Esophagus squamous epithelium (tissue), 5 donors: ENCODE data around the gene AOPEP. TPM values are rescaled to one million over a fixed set of nuclear protein-coding genes. Genes with fewer than 3 reads are reported as not detected.
A peak's percentile ranks its signal among the peaks of the same experiment; 100 is the strongest.

Experiments used
- DNase-seq: peaks from one replicate; lab custom pipeline; 2025; lab: John Stamatoyannopoulos, UW
- H3K27ac ChIP-seq, 4 donors: fragments of 200-600 bp; sonication (generic); one replicate each; pipeline ENCODE4 v1.5.1; 2016 to 2019; ENCODE audit warnings: mild to moderate bottlenecking in 1 of 4
- H3K27me3 ChIP-seq, 4 donors: fragments of 200-600 bp; sonication (generic); 1 replicate in 3 of 4; 2 replicates in 1 of 4; pipeline versions ENCODE4 v1.5.1 to v1.6.0; 2017 to 2021; ENCODE audit warnings: antibody characterized with exemption in 1 of 4
- H3K36me3 ChIP-seq, 3 donors: fragments of 200-600 bp; sonication (generic); one replicate each; pipeline ENCODE4 v1.5.1; 2016 to 2019
- H3K4me1 ChIP-seq, 3 donors: fragments of 200-600 bp; sonication (generic); one replicate each; pipeline ENCODE4 v1.5.1; 2017 to 2019
- H3K4me3 ChIP-seq, 4 donors: fragments of 200-600 bp; sonication (generic); 1 replicate in 3 of 4; 2 replicates in 1 of 4; pipeline ENCODE4 v1.5.1; 2016 to 2019; ENCODE audit warnings: mild to moderate bottlenecking in 2 of 4, moderate library complexity in 1 of 4
- H3K9me3 ChIP-seq, 3 donors: fragments of 200-600 bp; sonication (generic); one replicate each; pipeline ENCODE4 v1.5.1; 2016 to 2019
- CTCF ChIP-seq, 6 experiments: fragments of 450-650 bp in 4 of 6; fragments of 200-600 bp in 2 of 6; sonication (generic) in 2 of 6; IDR thresholded peaks; one replicate each; pipeline ENCODE4 v1.5.1; 2016 to 2019; ENCODE audit warnings: antibody characterized with exemption in 6 of 6, mild to moderate bottlenecking in 4 of 6, moderate library complexity in 4 of 6
- POLR2A ChIP-seq, 4 donors: fragments of 450-650 bp; IDR thresholded peaks; one replicate each; pipeline ENCODE4 v1.6.1; 2017; ENCODE audit warnings: antibody characterized with exemption in 4 of 4, mild to moderate bottlenecking in 4 of 4, moderate library complexity in 3 of 4
- WGBS, 2 donors: methylation state at CpG; one replicate each; pipeline ENCODE4 v1.1.5; 2018; 5-methylcytosine and 5-hydroxymethylcytosine counted together
- intact Hi-C: fragments of 100-400 bp; cut with DNase I; formaldehyde crosslinking; loops from one replicate; pipeline ENCODE4 v1.15.0; 2022
- total RNA-seq, 4 donors: library from RNA; depleted of rRNA; stranded (reverse); fragments of >200 nt; gene quantifications; one replicate each; pipeline ENCODE4 v1.1.0, GENCODE V29; 2016
- donor health status: DM: yes; HTN: yes; CAD: no.

AOPEP gene
- total RNA-seq, 4 donors from 2014 or later, result 101 to 300 (median 115) TPM

GRCh38 chr9:95109456-95109855, 383.0 kb downstream of the AOPEP start:
- no peaks in the 10 kb centered on the region for H3K9me3 ChIP-seq
- no peak overlapping the region for H3K4me3 ChIP-seq
- H3K27ac ChIP-seq, result peak overlapping the region in 2 of 4 donors; percentile 90 to 97
- peaks cover 24 to 59% (median 26%) of the 10 kb centered on the region in 3 donors for H3K4me1 ChIP-seq
- H3K36me3 ChIP-seq, result peaks cover 5 to 83% (median 32%) of the 10 kb centered on the region in 3 donors
- TF ChIP-seq CTCF (IDR thresholded peaks at IDR 0.05), result no peak
- no peak for TF ChIP-seq POLR2A (IDR thresholded peaks at IDR 0.05)
- WGBS, 2 donors, result 79 to 92% methylated on average over 6 to 8 of the region's 8 CpGs
- no peaks in the 10 kb centered on the region for H3K27me3 ChIP-seq
- no peak for DNase-seq
- intact Hi-C loops, result no loop called here

GRCh38 chr9:95110921-95111525, 384.5 kb downstream of the AOPEP start:
- Histone ChIP-seq H3K9me3 (no peaks in the 10 kb centered on the region), H3K27me3 (no peaks in the 10 kb centered on the region), H3K4me3 (no peak overlapping the region), H3K4me1 (peaks cover 16 to 59% (median 22%) of the 10 kb centered on the region in 3 donors), H3K27ac (peak overlapping the region in 1 of 4 donors; percentile 7), H3K36me3 (peaks cover 5 to 77% (median 32%) of the 10 kb centered on the region in 3 donors)
- WGBS, 2 donors, result 91% methylated on average over 12 of the region's 14 CpGs; no CpG with 5 or more reads in 1 of the 2 donors
- TF ChIP-seq CTCF (IDR thresholded peaks at IDR 0.05), result no peak
- no peak for TF ChIP-seq POLR2A (IDR thresholded peaks at IDR 0.05)
- intact Hi-C loops, result no loop called here
- DNase-seq, result no peak

- 84 to 90% methylated on average over 8 to 10 of the region's 11 CpGs for WGBS, 2 donors
- no peak overlapping the region for H3K4me3 ChIP-seq
- H3K4me1 ChIP-seq, result peaks cover 14 to 59% (median 22%) of the 10 kb centered on the region in 3 donors
- no peak overlapping the region for H3K27ac ChIP-seq
- no peak for DNase-seq
- H3K9me3 ChIP-seq, result no peaks in the 10 kb centered on the region
- TF ChIP-seq POLR2A (IDR thresholded peaks at IDR 0.05) (no peak), CTCF (IDR thresholded peaks at IDR 0.05) (peak in 1 of 6 experiments; percentile 3)
- peaks cover 5 to 73% (median 30%) of the 10 kb centered on the region in 3 donors for H3K36me3 ChIP-seq
- H3K27me3 ChIP-seq, result no peaks in the 10 kb centered on the region
- intact Hi-C loops, result no loop called here
These were observed 385.2 kb downstream of the AOPEP start for GRCh38 chr9:95111716-95112115.

- Histone ChIP-seq H3K27ac (no peak overlapping the region), H3K9me3 (no peaks in the 10 kb centered on the region), H3K27me3 (no peaks in the 10 kb centered on the region), H3K4me1 (peaks cover 11 to 59% (median 22%) of the 10 kb centered on the region in 3 donors), H3K4me3 (no peak overlapping the region), H3K36me3 (peaks cover 5 to 64% (median 25%) of the 10 kb centered on the region in 3 donors)
- no peak for TF ChIP-seq CTCF (IDR thresholded peaks at IDR 0.05)
- TF ChIP-seq POLR2A (IDR thresholded peaks at IDR 0.05), result no peak
- 90 to 93% methylated on average over 11 to 12 of the region's 12 CpGs for WGBS, 2 donors
- intact Hi-C loops, result no loop called here
- no peak for DNase-seq
These were observed 386.2 kb downstream of the AOPEP start for GRCh38 chr9:95112436-95113280.

GRCh38 chr9:95115104-95115503, 388.6 kb downstream of the AOPEP start:
- Histone ChIP-seq H3K4me3 (no peak overlapping the region), H3K36me3 (peaks cover 5 to 39% (median 17%) of the 10 kb centered on the region in 3 donors), H3K4me1 (peaks cover 11 to 60% (median 22%) of the 10 kb centered on the region in 3 donors), H3K27me3 (no peaks in the 10 kb centered on the region), H3K9me3 (no peaks in the 10 kb centered on the region), H3K27ac (peak overlapping the region; percentile 55 to 77 (median 72))
- intact Hi-C loops, result no loop called here
- DNase-seq, result no peak
- 65 to 69% methylated on average over 2 to 6 of the region's 6 CpGs for WGBS, 2 donors
- TF ChIP-seq POLR2A (IDR thresholded peaks at IDR 0.05) (no peak), CTCF (IDR thresholded peaks at IDR 0.05) (no peak)
